Nephron (organoid): Measurements from ENCODE around the gene FARP2.

Experiments used
- H3K27ac Mint-ChIP-seq, 3 experiments: 2 replicates each; pipeline ENCODE4 v1.8.0; 2020; ENCODE audit warnings: mixed read lengths in 3 of 3, mild to moderate bottlenecking in 2 of 3, moderate library complexity in 1 of 3
- H3K27me3 Mint-ChIP-seq: 2 replicates; pipeline ENCODE4 v1.8.0; 2021; ENCODE audit warnings: low read depth, mild to moderate bottlenecking, moderate library complexity, mixed read lengths
- H3K36me3 Mint-ChIP-seq: 2 replicates; pipeline ENCODE4 v1.8.0; 2020; ENCODE audit warnings: low read depth, mixed read lengths
- H3K4me1 Mint-ChIP-seq: 2 replicates; pipeline ENCODE4 v1.8.0; 2020; ENCODE audit warnings: mixed read lengths
- H3K4me3 Mint-ChIP-seq, 3 experiments: 2 replicates each; pipeline ENCODE4 v1.8.0; 2020; ENCODE audit warnings: mild to moderate bottlenecking in 3 of 3, mixed read lengths in 3 of 3, moderate library complexity in 2 of 3
- H3K9me3 Mint-ChIP-seq: 2 replicates; pipeline ENCODE4 v1.8.0; 2020; ENCODE audit warnings: mixed read lengths
- CTCF ChIP-seq, 3 experiments: fragments of 200-600 bp; sonication (generic); IDR thresholded peaks; one replicate each; pipeline ENCODE4 v1.5.0; 2021; ENCODE audit warnings: antibody characterized with exemption in 3 of 3; ENCODE audit not compliant: unreplicated experiment in 3 of 3

FARP2 gene

GRCh38 chr2:241321886-241322285, 34.2 kb upstream of the FARP2 start:
- Mint-ChIP-seq H3K4me1 (peaks cover 67% of the 10 kb centered on the region), H3K27me3 (no peaks in the 10 kb centered on the region), H3K36me3 (peaks cover 56% of the 10 kb centered on the region), H3K9me3 (no peaks in the 10 kb centered on the region), H3K27ac (peak overlapping the region; percentile 52 to 70 (median 54)), H3K4me3 (peak overlapping the region; percentile 16 to 59 (median 47))
- TF ChIP-seq CTCF (IDR thresholded peaks at IDR 0.05; ENCODE audit: unreplicated experiment in 3 of 3): no peak

DNA sequence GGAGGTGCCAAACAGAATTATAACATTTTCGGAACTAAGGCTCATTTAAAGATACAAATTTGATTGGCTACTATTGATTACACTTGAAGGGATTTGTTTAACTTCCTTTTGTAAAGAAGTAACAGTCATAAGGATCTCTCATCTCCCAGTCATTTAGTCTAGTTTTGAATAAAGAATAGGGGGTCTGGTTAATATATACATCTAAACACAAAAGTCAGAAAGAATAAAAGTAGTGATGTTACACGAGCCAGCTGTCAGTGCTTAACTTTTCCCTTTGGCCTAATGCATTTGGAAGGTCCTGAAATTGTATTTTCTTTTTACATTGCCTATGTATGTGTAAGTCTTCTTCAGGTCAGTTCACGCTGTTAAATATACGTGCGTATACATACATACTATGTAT, 32.3 kb upstream of the FARP2 start:
- TF ChIP-seq CTCF (IDR thresholded peaks at IDR 0.05; ENCODE audit: unreplicated experiment in 3 of 3): no peak
- Mint-ChIP-seq H3K9me3 (peaks cover 3% of the 10 kb centered on the region), H3K27ac (peak overlapping the region; percentile 34 to 64 (median 62)), H3K27me3 (no peaks in the 10 kb centered on the region), H3K4me3 (peak overlapping the region in 1 of 3 experiments; percentile 37), H3K36me3 (peaks cover 60% of the 10 kb centered on the region), H3K4me1 (peaks cover 49% of the 10 kb centered on the region)

DNA sequence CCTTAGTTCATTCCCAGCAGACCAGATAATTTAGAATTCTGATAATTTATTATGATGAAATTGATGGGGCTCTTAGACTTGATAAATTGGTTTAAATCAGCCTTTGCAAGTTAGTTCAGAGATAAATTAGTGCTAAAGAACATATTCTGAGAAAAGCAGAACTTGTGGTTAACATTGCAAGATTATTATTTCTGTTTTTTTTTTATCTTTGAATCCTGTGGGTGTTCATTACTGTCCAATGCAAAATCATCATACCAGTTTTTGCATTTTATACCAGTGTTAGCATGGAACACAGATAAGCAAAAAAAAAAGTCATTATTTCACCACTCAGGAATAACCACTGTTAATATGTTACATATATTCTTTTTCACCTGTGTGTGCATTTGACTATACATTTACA, 31.3 kb upstream of the FARP2 start:
- H3K27ac Mint-ChIP-seq: peak overlapping the region in 1 of 3 experiments; percentile 1
- H3K4me3 Mint-ChIP-seq: no peak overlapping the region
- H3K4me1 Mint-ChIP-seq: peaks cover 41% of the 10 kb centered on the region

GRCh38 chr2:241325257-241325656, 30.8 kb upstream of the FARP2 start:
- TF ChIP-seq CTCF (IDR thresholded peaks at IDR 0.05; ENCODE audit: unreplicated experiment in 3 of 3): no peak
- Mint-ChIP-seq H3K36me3 (peaks cover 65% of the 10 kb centered on the region), H3K27ac (peak overlapping the region in 2 of 3 experiments; percentile 1 to 11), H3K9me3 (peaks cover 3% of the 10 kb centered on the region), H3K4me1 (peaks cover 36% of the 10 kb centered on the region), H3K27me3 (no peaks in the 10 kb centered on the region), H3K4me3 (no peak overlapping the region)

More for the DNA sequence above, 31.3 kb upstream of the FARP2 start:
- peaks cover 3% of the 10 kb centered on the region for H3K9me3 Mint-ChIP-seq
- H3K27me3 Mint-ChIP-seq: no peaks in the 10 kb centered on the region
- peaks cover 65% of the 10 kb centered on the region for H3K36me3 Mint-ChIP-seq
- no peak for TF ChIP-seq CTCF (IDR thresholded peaks at IDR 0.05; ENCODE audit: unreplicated experiment in 3 of 3)

DNA sequence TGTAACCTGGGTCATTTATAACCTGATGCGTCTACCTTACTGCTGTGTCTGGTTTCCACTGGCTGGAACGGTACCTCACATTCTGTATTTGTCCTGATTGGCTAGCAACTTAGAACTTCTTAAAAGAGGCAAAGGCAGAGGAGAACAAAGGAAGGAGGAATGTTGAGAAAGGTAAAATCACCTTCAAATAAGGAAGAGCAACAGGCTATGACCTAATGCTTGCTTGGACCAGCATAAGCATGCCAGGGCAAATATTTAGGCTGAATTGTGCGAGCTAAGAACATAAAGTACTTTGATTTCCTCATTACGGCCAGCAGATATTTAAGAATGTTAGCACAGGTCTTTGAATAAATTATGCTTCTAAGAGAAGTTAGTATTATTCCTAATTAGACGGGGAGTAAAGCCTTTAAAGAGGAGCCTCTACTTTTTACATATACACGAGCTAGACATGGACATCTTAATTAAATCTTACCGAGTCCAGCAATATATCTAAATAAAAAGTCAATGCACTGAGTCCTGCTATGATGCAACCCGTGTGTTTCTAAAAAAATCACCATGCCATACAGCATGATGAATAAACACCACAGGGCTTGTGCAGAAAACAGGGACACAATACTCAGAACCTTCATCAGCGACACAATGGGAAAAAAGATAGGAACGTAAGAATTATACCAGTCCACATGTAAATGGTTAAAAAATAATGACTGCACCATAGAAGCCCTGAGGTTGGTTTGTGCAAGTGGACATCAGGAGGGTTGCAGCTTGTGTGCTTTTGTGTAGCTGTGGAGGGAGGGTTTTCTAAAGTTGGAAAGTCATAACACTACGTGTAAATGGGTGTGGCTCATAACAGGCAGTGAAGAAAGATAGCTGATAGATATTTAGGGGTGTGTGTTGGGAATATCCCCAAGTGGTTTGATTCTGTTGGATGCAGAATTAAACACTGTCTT, 26.1 kb upstream of the FARP2 start:
- Mint-ChIP-seq H3K36me3 (peaks cover 82% of the 10 kb centered on the region), H3K4me1 (peaks cover 5% of the 10 kb centered on the region), H3K9me3 (peaks cover 3% of the 10 kb centered on the region), H3K4me3 (no peak overlapping the region), H3K27ac (peak overlapping the region in 1 of 3 experiments; percentile 26), H3K27me3 (no peaks in the 10 kb centered on the region)
- no peak for TF ChIP-seq CTCF (IDR thresholded peaks at IDR 0.05; ENCODE audit: unreplicated experiment in 3 of 3)
